Measurements from ENCODE around the gene MKI67. TPM values are rescaled to one million over a fixed set of nuclear protein-coding genes. Genes with fewer than 3 reads are reported as not detected.

The MKI67 gene
- total and polyA plus RNA-seq, 2 donors (not counting 1 experiment from before 2014, with no cell fraction given): 0.36 to 0.47 TPM

DNA sequence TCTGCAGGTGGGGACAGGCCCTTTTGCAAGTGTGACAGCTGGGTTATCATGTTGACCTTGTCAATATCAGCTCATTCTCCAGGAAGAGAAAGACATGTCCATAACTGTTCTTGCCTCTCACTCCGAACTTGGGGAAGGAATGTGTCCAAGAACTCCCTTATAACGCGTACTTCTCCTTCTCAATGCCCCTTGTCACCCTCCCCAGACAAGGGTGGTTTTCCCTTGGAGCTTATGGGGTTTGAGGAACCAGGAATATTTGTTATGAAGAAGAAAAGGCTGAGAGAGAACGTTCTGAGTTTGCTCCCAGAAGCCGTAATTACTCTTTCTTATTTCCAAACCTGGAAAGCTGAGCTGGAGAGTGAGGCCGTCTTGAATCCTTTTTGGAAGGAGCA, 77.4 kb downstream of the MKI67 start:
- H3K79me2 ChIP-seq (ENCODE audit: control insufficient read depth, insufficient read depth, low read length): peaks cover 46% of the 10 kb centered on the region
- H3K4me1 ChIP-seq (ENCODE audit: control insufficient read depth in 2 of 2, insufficient read depth in 2 of 2, low read length in 2 of 2): peaks cover 41 to 63% of the 10 kb centered on the region in 2 donors
- 87% methylated on average over 3 of the region's 6 CpGs for WGBS (ENCODE audit: insufficient coverage)
- ATAC-seq (ENCODE audit: low read depth): no peak
- peaks cover 6% of the 10 kb centered on the region for H4K20me1 ChIP-seq (ENCODE audit: control insufficient read depth, insufficient read depth, low read length, poor library complexity, severe bottlenecking)
- ChIA-PET CTCF (interaction anchor here (0.9 to 7.5 kb wide), 8 partner anchors 10 to 163 kb away, joined by 3 to 84 read pairs (median 8); partner anchors contain the start of gene PTPRE), POLR2A (interaction anchor here (0.5 to 2.5 kb wide), 3 partner anchors 8 to 16 kb away, joined by 4 to 29 read pairs (median 16); no protein-coding TSS in a partner anchor)
- peaks cover 53% of the 10 kb centered on the region for H3K4me1 Mint-ChIP-seq
- no peak overlapping the region for H2AFZ ChIP-seq (ENCODE audit: insufficient read depth, low read depth, low read length, poor library complexity, severe bottlenecking)
- TF ChIP-seq EZH2 (IDR thresholded peaks at IDR 0.05; ENCODE audit: borderline replicate concordance, insufficient read depth, low read depth, low read length, poor library complexity, severe bottlenecking): no peak
- TF ChIP-seq, protein P1, sequence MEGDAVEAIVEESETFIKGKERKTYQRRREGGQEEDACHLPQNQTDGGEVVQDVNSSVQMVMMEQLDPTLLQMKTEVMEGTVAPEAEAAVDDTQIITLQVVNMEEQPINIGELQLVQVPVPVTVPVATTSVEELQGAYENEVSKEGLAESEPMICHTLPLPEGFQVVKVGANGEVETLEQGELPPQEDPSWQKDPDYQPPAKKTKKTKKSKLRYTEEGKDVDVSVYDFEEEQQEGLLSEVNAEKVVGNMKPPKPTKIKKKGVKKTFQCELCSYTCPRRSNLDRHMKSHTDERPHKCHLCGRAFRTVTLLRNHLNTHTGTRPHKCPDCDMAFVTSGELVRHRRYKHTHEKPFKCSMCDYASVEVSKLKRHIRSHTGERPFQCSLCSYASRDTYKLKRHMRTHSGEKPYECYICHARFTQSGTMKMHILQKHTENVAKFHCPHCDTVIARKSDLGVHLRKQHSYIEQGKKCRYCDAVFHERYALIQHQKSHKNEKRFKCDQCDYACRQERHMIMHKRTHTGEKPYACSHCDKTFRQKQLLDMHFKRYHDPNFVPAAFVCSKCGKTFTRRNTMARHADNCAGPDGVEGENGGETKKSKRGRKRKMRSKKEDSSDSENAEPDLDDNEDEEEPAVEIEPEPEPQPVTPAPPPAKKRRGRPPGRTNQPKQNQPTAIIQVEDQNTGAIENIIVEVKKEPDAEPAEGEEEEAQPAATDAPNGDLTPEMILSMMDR (IDR thresholded peaks at IDR 0.05): no peak
- no peaks in the 10 kb centered on the region for H3K27me3 ChIP-seq (replicated peaks in 1 of 4; ENCODE audit: control extremely low read depth in 1 of 4, control insufficient read depth in 3 of 4, insufficient read depth in 4 of 4, low read length in 3 of 4)
- DNase-seq: no peak
- intact Hi-C loops (cut with micrococcal nuclease): loop anchor here (5.0 kb wide), 2 partner anchors 163 to 1418 kb away; partner anchors contain the start of gene MGMT
- H3K36me3 ChIP-seq (replicated peaks in 1 of 2; ENCODE audit: control extremely low read depth in 1 of 2, control insufficient read depth in 1 of 2, extremely low read depth in 1 of 2, insufficient read depth in 2 of 2, low read length in 1 of 2): peaks cover 0 to 21% of the 10 kb centered on the region in 2 experiments
- no peaks in the 10 kb centered on the region for H3K9me3 Mint-ChIP-seq (ENCODE audit: insufficient read depth)
- peak overlapping the region; percentile 85 for H3K4me2 ChIP-seq (replicated peaks; ENCODE audit: low read depth, low read length, poor library complexity, severe bottlenecking)
- H3K4me3 Mint-ChIP-seq: peak overlapping the region; percentile 88
- H3K27me3 Mint-ChIP-seq: no peaks in the 10 kb centered on the region
- no peaks in the 10 kb centered on the region for H3K9me3 ChIP-seq (ENCODE audit: control extremely low read depth in 1 of 3, control insufficient read depth in 2 of 3, insufficient read depth in 1 of 3, low read length in 2 of 3)
- peak overlapping the region; percentile 67 for H3K9ac ChIP-seq (ENCODE audit: low read length)
- H3K4me3 ChIP-seq (ENCODE audit: control extremely low read depth in 1 of 5, extremely low read depth in 1 of 5, insufficient read depth in 1 of 5, low read depth in 2 of 5, low read length in 4 of 5): peak overlapping the region; percentile 49 to 97 (median 66)
- H3K27ac ChIP-seq (ENCODE audit: low read length in 2 of 2): no peak overlapping the region
- peak overlapping the region; percentile 85 for H3K27ac Mint-ChIP-seq

Data from B cell (primary cell).